Measurements from ENCODE around the gene ARID5B.

- TF ChIP-seq CTCF (conservative IDR thresholded peaks at IDR 0.05 in 1 of 2, IDR thresholded peaks at IDR 0.05 in 1 of 2; ENCODE audit: extremely low read depth in 1 of 2, insufficient read depth in 1 of 2, low read depth in 1 of 2, low read length in 2 of 2), result no peak
- TF ChIP-seq EZH2 (IDR thresholded peaks at IDR 0.05; ENCODE audit: borderline replicate concordance, low read length), result no peak
Observed at GRCh38 chr10:62031507-62031906, 130.0 kb downstream of the ARID5B start.

All from mammary epithelial cell (primary cell).